22Rv1 (cell line): ENCODE data around the gene MEIS2.

ENCODE experiments used
- CTCF ChIP-seq: fragments of 450-650 bp; IDR thresholded peaks from 2 replicates; pipeline ENCODE4 v1.5.1; 2017; ENCODE audit warnings: mild to moderate bottlenecking
- ZFX ChIP-seq: fragments of 450-650 bp; IDR thresholded peaks from 2 replicates; pipeline ENCODE4 v1.6.1; 2017; ENCODE audit warnings: antibody characterized with exemption, borderline replicate concordance

- TF ChIP-seq CTCF (no peak), ZFX (no peak)
These were observed 8.2 kb upstream of the MEIS2 start for GRCh38 chr15:37108381-37109167.
